ENCODE results near the gene GNAO1.

DNA sequence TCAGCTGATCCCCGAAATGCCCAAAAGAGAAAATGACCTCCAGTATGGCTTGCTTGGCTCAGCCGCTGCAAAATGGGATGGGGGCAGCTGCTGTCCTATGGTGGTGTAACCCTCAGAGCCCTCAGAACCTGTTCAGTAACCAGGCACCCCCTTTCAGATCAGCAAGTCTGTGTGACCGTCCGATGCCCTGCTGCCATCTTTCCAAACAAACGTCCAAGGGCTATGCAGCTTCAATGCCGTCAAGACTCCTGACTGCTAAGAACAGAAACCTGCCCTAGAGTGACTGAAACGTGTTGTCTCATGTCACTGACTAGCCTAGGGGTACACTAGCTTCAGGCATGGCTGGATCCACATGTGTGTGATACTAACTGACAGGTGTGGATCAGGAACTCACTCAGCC is 70.4 kb downstream of the GNAO1 start:
- TF ChIP-seq REST (IDR thresholded peaks at IDR 0.05; ENCODE audit: insufficient replicate concordance, low read depth) = no peak
- TF ChIP-seq CTCF (IDR thresholded peaks at IDR 0.05; ENCODE audit: insufficient read depth, low read length) = no peak
- TF ChIP-seq POLR2AphosphoS5 (IDR thresholded peaks at IDR 0.05; ENCODE audit: low read depth) = no peak
